HepG2 (cell line): Measurements from ENCODE around the gene PLEKHG4. TPM values are rescaled to one million over a fixed set of nuclear protein-coding genes. Genes with fewer than 3 reads are reported as not detected.

Experiments used
- AFF4 ChIP-seq: sonication (generic); formaldehyde crosslinking; IDR thresholded peaks from 2 replicates; pipeline ENCODE4 v1.4.0; 2020; ENCODE audit warnings: missing genetic modification reagents
- GLI4 ChIP-seq: sonication (generic); formaldehyde crosslinking; IDR thresholded peaks from 2 replicates; pipeline ENCODE4 v1.5.1; 2020; ENCODE audit warnings: missing genetic modification reagents, mild to moderate bottlenecking, moderate library complexity, borderline replicate concordance
- GTF3A ChIP-seq: sonication (generic); formaldehyde crosslinking; conservative IDR thresholded peaks from 2 replicates; pipeline ENCODE4 v1.4.0; 2020; ENCODE audit warnings: mild to moderate bottlenecking, missing genetic modification reagents
- HNRNPL ChIP-seq: fragments of 200-400 bp; formaldehyde crosslinking; IDR thresholded peaks from 2 replicates; pipeline ENCODE4 v1.6.1; 2017; ENCODE audit warnings: mild to moderate bottlenecking, low read depth, low read length
- MATR3 ChIP-seq: sonication (generic); formaldehyde crosslinking; IDR thresholded peaks from 2 replicates; pipeline ENCODE4 v1.4.0; 2020; ENCODE audit warnings: missing genetic modification reagents
- MBD4 ChIP-seq: IDR thresholded peaks from 2 replicates; pipeline ENCODE4 v1.6.1; 2012; ENCODE audit warnings: low read length, inconsistent platforms, borderline replicate concordance
- NKX3-1 ChIP-seq: sonication (generic); formaldehyde crosslinking; IDR thresholded peaks from 2 replicates; pipeline ENCODE4 v1.5.0; 2020; ENCODE audit warnings: missing genetic modification reagents
- PHF5A ChIP-seq: IDR thresholded peaks from one replicate; pipeline ENCODE4 v1.6.1; 2018; ENCODE audit warnings: low read depth, missing genetic modification reagents; ENCODE audit not compliant: unreplicated experiment
- RFX5 ChIP-seq: IDR thresholded peaks from 2 replicates; pipeline ENCODE4 v1.6.1; 2011; ENCODE audit warnings: low read depth, low read length, improper control_type of control experiment
- TFDP1 ChIP-seq: IDR thresholded peaks from 2 replicates; pipeline ENCODE4 v1.6.1; 2016; ENCODE audit warnings: missing compliant biosample characterization, missing genetic modification reagents, borderline replicate concordance
- ZBTB25 ChIP-seq: IDR thresholded peaks from 2 replicates; pipeline ENCODE4 v1.6.1; 2018; ENCODE audit warnings: missing genetic modification reagents
- ZBTB38 ChIP-seq: sonication (generic); formaldehyde crosslinking; IDR thresholded peaks from 2 replicates; pipeline ENCODE4 v1.5.1; 2020; ENCODE audit warnings: mild to moderate bottlenecking, missing genetic modification reagents
- ZFP36L1 ChIP-seq: sonication (generic); formaldehyde crosslinking; IDR thresholded peaks from 2 replicates; pipeline ENCODE4 v1.8.0; 2022; ENCODE audit warnings: mild to moderate bottlenecking, missing genetic modification reagents, moderate library complexity
- ZNF543 ChIP-seq: sonication (generic); formaldehyde crosslinking; IDR thresholded peaks from 2 replicates; pipeline ENCODE4 v1.4.0; 2020; ENCODE audit warnings: mild to moderate bottlenecking, missing genetic modification reagents
- ZNF569 ChIP-seq: sonication (generic); formaldehyde crosslinking; IDR thresholded peaks from 2 replicates; pipeline ENCODE4 v1.5.0; 2020; ENCODE audit warnings: mild to moderate bottlenecking, missing genetic modification reagents, moderate library complexity, borderline replicate concordance
- ZNF75D ChIP-seq: sonication (generic); formaldehyde crosslinking; IDR thresholded peaks from 2 replicates; pipeline ENCODE4 v1.8.1; 2023; ENCODE audit warnings: missing genetic modification reagents, mild to moderate bottlenecking, borderline replicate concordance
- polyA plus RNA-seq, 8 experiments: library from polyadenylated mRNA; depleted of rRNA in 3 of 8; stranded (reverse) in 7 of 8; unstranded in 1 of 8; fragments of >200 nt; fragmentation: Illumina TruSeq in 4 of 8; extraction: Trizol in 4 of 8; gene quantifications; 2 replicates each; pipeline versions ENCODE4 v1.2.1 to v1.2.3, GENCODE V29; 2011 to 2016; ENCODE audit warnings: low read depth in 4 of 8, missing spikeins in 1 of 8, mixed read lengths in 1 of 8; ENCODE audit not compliant: insufficient read depth in 1 of 8
- total RNA-seq, 5 experiments: library from RNA; depleted of rRNA; stranded (reverse); fragments of >200 nt; fragmentation: Illumina TruSeq; extraction: Trizol; gene quantifications; 2 replicates each; pipeline ENCODE4 v1.2.3, GENCODE V29; 2016; ENCODE audit warnings: low read depth in 1 of 5

Gene PLEKHG4
- total and polyA plus RNA-seq, 2 of the 13 experiments (the other 11 are each of a cell fraction or from before 2014, with no cell fraction given): 7.1 to 13.6 TPM

GRCh38 chr16:67278773-67279295 is 498 bp upstream of the PLEKHG4 start (continued):
- TF ChIP-seq TFDP1 (CRISPR knock-in tag): no peak
- no peak for TF ChIP-seq MATR3 (CRISPR knock-in tag)
- TF ChIP-seq MBD4: no peak
- TF ChIP-seq ZNF569 (CRISPR knock-in tag): no peak
- no peak for TF ChIP-seq PHF5A (CRISPR knock-in tag)
- TF ChIP-seq GLI4: peak; percentile 56; the same call in 1 of the 2 replicates
- peak; percentile 81; the same call in 1 of the 2 replicates for TF ChIP-seq HNRNPL
- TF ChIP-seq GTF3A (CRISPR knock-in tag): no peak
- no peak for TF ChIP-seq RFX5
- TF ChIP-seq ZNF75D (CRISPR knock-in tag): no peak
- no peak for TF ChIP-seq ZFP36L1 (CRISPR knock-in tag)
- no peak for TF ChIP-seq ZBTB38 (CRISPR knock-in tag)
- TF ChIP-seq NKX3-1 (CRISPR knock-in tag): peak; percentile 85; the same call in 1 of the 2 replicates
- 0 out of 2 replicates have a peak, but pooled peaks have one; percentile 41 for TF ChIP-seq AFF4 (CRISPR knock-in tag)
- TF ChIP-seq ZNF543 (CRISPR knock-in tag): 0 out of 2 replicates have a peak, but pooled peaks have one; percentile 46
- no peak for TF ChIP-seq ZBTB25 (CRISPR knock-in tag)
